Chondrocyte (in vitro differentiated cells): ENCODE results near the gene SMOC1. TPM values are rescaled to one million over a fixed set of nuclear protein-coding genes. Genes with fewer than 3 reads are reported as not detected.

Experiments
- DNase-seq: peaks from one replicate; pipeline ENCODE4 v3.0.0; 2021; ENCODE audit warnings: mixed read lengths, low spot score
- H3K27ac Mint-ChIP-seq: one replicate; pipeline ENCODE4 v1.8.0; 2021; ENCODE audit warnings: mild to moderate bottlenecking, moderate library complexity, mixed read lengths; ENCODE audit not compliant: unreplicated experiment
- H3K27me3 Mint-ChIP-seq: 2 replicates; pipeline ENCODE4 v1.8.0; 2021; ENCODE audit warnings: low read depth, mixed read lengths
- H3K36me3 Mint-ChIP-seq: 2 replicates; pipeline ENCODE4 v1.8.0; 2021; ENCODE audit warnings: low read depth, mixed read lengths
- H3K4me1 Mint-ChIP-seq: 2 replicates; pipeline ENCODE4 v1.8.0; 2021; ENCODE audit warnings: low read depth, mild to moderate bottlenecking, mixed read lengths
- H3K4me3 Mint-ChIP-seq: one replicate; pipeline ENCODE4 v1.8.0; 2021; ENCODE audit warnings: mild to moderate bottlenecking, moderate library complexity, mixed read lengths; ENCODE audit not compliant: unreplicated experiment
- H3K9me3 Mint-ChIP-seq: 2 replicates; pipeline ENCODE4 v1.8.0; 2021; ENCODE audit warnings: low read depth, mixed read lengths
- CTCF ChIP-seq: fragments of 200-600 bp; sonication (generic); IDR thresholded peaks from 2 replicates; pipeline ENCODE4 v1.5.0; 2021; ENCODE audit warnings: antibody characterized with exemption, mild to moderate bottlenecking, moderate library complexity
- total RNA-seq: library from RNA; stranded (reverse); gene quantifications from 3 replicates; pipeline ENCODE4 v1.2.1, GENCODE V29; 2021

SMOC1 gene
- total RNA-seq, 1 donor from 2014 or later = 1.1 TPM

- Mint-ChIP-seq H3K36me3 (no peaks in the 10 kb centered on the region), H3K27ac (no peak overlapping the region), H3K27me3 (peaks cover 57% of the 10 kb centered on the region), H3K4me3 (peak overlapping the region; percentile 60), H3K9me3 (no peaks in the 10 kb centered on the region), H3K4me1 (peaks cover 7% of the 10 kb centered on the region)
- DNase-seq = no peak
- no peak for TF ChIP-seq CTCF
Observed at GRCh38 chr14:69880044-69880487, 850 bp downstream of the SMOC1 start.

GRCh38 chr14:69880893-69881292, 1.7 kb downstream of the SMOC1 start:
- Mint-ChIP-seq H3K4me3 (no peak overlapping the region), H3K4me1 (peaks cover 7% of the 10 kb centered on the region), H3K36me3 (no peaks in the 10 kb centered on the region), H3K27me3 (peaks cover 57% of the 10 kb centered on the region), H3K27ac (no peak overlapping the region), H3K9me3 (no peaks in the 10 kb centered on the region)
- TF ChIP-seq CTCF = no peak
- DNase-seq = no peak

- no peak overlapping the region for H3K27ac Mint-ChIP-seq
- no peaks in the 10 kb centered on the region for H3K36me3 Mint-ChIP-seq
- peaks cover 57% of the 10 kb centered on the region for H3K27me3 Mint-ChIP-seq
- no peak overlapping the region for H3K4me3 Mint-ChIP-seq
- no peak for TF ChIP-seq CTCF
- peaks cover 7% of the 10 kb centered on the region for H3K4me1 Mint-ChIP-seq
- no peak for DNase-seq
- no peaks in the 10 kb centered on the region for H3K9me3 Mint-ChIP-seq
Observed at GRCh38 chr14:69882116-69882864, 3.1 kb downstream of the SMOC1 start.

- no peak for TF ChIP-seq CTCF
- Mint-ChIP-seq H3K9me3 (no peaks in the 10 kb centered on the region), H3K4me1 (peaks cover 7% of the 10 kb centered on the region), H3K27ac (no peak overlapping the region), H3K36me3 (no peaks in the 10 kb centered on the region), H3K4me3 (no peak overlapping the region), H3K27me3 (peaks cover 51% of the 10 kb centered on the region)
- DNase-seq = no peak
Observed at GRCh38 chr14:69882915-69883314, 3.7 kb downstream of the SMOC1 start.

- Mint-ChIP-seq H3K27ac (no peak overlapping the region), H3K27me3 (peaks cover 22% of the 10 kb centered on the region), H3K9me3 (peaks cover 5% of the 10 kb centered on the region), H3K36me3 (no peaks in the 10 kb centered on the region), H3K4me1 (no peaks in the 10 kb centered on the region), H3K4me3 (no peak overlapping the region)
- no peak for DNase-seq
- no peak for TF ChIP-seq CTCF
Observed at GRCh38 chr14:69886453-69887242, 7.4 kb downstream of the SMOC1 start.
